HG02970 (cell line): ENCODE measurements around the gene SPRTN.
"Not testable (repeated sequence)": the region's sequence is repeated elsewhere in the genome, so short reads cannot be mapped to it uniquely, and the experiment has no call there.

Experiments used
- ATAC-seq: cut with Tn5 transposase; IDR thresholded peaks from one replicate; pipeline ENCODE4 v1.9.1; 2021; ENCODE audit warnings: mild to moderate bottlenecking, moderate library complexity, moderate number of reproducible peaks; ENCODE audit not compliant: unreplicated experiment, low FRiP score

SPRTN gene

GRCh38 chr1:231335663-231336602 lies 2.2 kb upstream of the SPRTN start:
- ATAC-seq, result no peak

DNA sequence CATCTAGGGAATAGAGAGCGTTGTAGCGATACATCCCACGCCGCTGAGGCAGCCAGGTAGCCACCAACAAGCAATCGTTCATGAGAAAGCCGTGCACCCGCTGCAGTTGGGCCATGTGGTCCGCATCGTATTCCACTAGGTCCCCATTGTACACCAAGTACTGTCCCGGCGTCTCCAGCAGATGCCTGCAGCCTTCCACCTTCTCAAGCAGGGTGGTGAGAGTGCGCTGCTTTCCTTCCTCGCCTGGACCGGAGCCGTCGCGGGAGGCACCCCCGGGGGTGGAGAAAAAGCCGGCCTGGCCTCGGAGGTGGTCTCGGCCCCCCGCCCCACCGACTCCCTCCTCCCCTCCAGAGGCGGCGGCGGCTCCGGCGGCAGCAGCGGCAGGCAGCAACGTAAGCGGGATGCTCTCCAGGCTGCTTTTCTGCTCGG lies 1.0 kb upstream of the SPRTN start:
- ATAC-seq, result no peak

DNA sequence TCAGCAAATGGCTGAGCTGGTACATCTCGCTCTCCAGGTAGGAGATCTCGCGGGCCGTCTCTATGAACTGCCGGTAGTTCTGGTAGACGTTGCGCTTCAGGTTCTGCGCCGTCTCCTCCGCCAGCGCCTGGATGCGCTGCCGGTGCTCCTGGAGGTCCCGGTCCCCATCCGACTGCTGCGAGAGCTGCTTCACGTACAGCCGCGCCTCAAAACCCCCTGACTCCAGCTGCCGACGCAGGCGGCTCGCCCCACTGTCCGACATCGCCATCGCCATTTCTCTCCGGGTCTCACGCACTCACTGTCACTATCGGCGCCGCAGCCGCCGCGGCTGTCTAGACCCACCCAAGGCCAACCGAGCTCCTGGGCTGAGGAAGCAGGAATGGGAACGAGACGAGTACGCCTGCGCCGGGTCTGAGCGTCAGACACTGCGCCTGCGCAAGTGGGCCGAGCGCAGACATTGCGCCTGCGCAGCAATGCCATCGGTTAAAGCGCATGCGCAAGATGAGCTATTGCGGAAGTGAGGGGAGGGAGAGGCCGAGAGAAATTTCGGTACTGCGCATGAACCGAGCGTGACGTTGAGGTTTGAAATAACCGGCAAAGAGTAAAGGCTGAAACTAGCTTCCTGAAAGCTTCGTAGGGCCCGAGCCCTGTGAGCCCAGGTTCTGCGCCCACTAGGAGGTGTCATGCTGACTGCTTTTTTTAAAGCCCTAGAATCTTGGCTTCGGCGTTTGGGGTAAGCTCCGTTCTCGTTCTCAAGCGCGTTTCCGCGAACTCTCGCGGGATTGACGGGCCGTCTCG lies 422 bp upstream of the SPRTN start, which contains the start of gene EXOC8:
EXOC8 (minus strand) TSS at position 381 of the 798 bp plus-strand sequence; CDS start at position 274, 107 bp downstream.
- ATAC-seq, result peak; percentile 85

- ATAC-seq, result no peak
Observed at GRCh38 chr1:231340328-231341013, 2.4 kb downstream of the SPRTN start.

DNA sequence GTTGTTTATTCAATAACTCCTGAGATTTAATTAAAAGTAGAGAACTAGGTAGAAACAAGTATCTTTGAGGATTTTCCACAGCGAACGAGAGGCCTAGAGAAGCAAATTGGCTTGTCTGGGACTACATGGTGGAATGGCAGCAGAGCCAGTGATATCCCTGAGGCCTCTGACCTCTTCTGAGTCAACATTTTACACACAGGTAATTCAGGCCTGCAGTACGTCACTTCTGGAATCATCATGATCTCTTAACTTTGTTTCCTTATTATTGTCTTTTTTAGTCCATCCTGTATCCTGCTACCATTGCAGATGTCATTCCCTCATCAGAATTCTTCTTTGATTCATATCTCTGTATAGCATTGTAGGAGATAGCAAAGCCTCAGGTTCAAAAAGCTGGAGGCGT lies 9.9 kb downstream of the SPRTN start:
- ATAC-seq, result no peak

- no peak for ATAC-seq
Observed at GRCh38 chr1:231348442-231348841, 10.3 kb downstream of the SPRTN start.

GRCh38 chr1:231348856-231349255 lies 10.8 kb downstream of the SPRTN start:
- ATAC-seq, result not testable (repeated sequence)

GRCh38 chr1:231351816-231352215 lies 13.7 kb downstream of the SPRTN start:
- no peak for ATAC-seq

GRCh38 chr1:231353086-231353485 lies 15.0 kb downstream of the SPRTN start:
- ATAC-seq, result no peak

GRCh38 chr1:231354330-231355020 lies 16.4 kb downstream of the SPRTN start:
- no peak for ATAC-seq

GRCh38 chr1:231355171-231355570 lies 17.1 kb downstream of the SPRTN start:
- ATAC-seq, result no peak

DNA sequence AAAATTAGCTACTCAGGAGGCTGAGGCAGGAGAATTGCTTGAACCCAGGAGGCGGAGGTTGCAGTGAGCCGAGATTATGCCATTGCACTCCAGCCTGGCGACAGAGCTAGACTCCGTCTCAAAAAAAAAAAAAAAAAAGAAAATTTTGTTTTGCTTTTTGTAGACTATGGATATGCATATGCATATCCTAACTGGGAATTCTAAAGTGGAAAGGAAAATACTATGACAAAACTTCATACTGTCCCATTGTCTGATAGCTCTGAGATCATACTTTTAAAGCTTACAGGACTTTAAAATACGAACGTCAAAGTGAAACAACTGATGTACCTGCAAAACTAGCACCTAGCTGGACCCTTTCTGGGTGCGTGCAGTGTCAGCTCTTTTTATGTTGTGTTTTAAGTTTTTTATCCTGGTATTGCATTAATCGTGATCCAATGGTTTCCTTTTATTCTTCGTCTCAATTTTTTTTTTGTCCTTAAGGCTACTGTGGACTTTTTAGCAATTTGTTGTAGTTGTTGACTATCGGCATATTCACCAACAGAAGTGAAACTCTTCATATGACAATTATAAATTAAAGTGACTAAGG lies 19.2 kb downstream of the SPRTN start:
- no peak for ATAC-seq

DNA sequence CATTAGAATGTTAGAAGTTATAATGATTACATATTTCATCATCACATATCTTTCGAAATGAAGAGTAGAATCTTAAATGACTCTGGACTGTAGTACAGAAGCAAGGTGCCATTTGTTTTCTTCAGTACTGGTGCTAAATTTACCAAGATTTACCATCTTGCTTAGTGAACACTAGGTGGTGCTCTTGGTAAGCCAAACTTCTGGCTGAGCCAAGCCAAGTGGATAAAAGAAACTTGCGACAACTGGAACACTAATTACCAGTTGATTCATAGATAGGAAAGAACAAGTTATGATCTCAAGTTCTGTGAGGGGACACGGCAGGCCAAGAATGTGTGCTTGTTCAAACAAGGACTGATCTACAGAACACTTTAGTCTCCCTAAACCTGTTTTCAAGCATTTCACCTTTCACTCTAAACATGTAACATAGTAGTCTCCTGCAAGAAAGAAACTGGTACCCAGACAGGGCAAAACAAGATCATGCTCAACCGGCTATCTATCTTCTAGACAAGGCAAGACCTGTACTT lies 19.8 kb downstream of the SPRTN start:
- ATAC-seq, result peak; percentile 66

DNA sequence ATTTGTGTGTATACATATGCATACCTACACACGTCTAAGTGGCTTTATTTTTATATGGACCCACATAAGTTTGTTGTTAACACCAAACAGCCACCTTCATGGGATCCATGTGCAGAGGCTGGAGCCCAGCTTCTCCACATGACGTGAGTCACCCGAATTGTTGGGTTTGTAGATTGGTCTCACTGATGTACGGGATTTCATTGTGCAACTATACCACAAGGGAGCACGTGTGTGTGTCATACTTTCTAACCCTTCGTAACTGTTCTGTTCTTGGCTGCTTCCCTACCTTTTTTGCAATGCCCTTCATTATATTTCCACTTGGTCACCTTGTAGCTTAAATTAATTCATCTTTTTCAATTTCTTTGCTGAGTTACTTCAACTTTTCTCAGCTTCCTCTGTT lies 21.0 kb downstream of the SPRTN start:
- no peak for ATAC-seq

DNA sequence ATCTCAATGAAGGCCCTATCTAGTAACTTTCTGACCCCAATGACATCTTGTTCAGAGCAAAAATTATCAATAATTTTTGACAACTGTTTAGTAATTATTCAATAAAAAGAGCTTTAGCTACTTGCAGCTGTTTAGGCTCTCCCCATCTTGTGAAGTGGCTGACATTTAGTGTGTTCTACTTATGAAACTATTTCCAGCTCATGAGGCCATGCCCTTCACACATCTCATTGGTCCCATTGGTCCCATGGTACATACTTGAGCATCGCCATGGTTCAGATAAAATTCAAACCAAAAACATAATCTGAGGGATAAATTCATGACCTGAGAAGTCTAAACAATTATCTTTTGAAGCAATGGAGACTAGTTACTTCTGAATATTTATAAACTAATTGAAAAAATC lies 24.2 kb downstream of the SPRTN start:
- ATAC-seq, result no peak

- no peak for ATAC-seq
Observed at GRCh38 chr1:231363624-231364023, 25.5 kb downstream of the SPRTN start.

DNA sequence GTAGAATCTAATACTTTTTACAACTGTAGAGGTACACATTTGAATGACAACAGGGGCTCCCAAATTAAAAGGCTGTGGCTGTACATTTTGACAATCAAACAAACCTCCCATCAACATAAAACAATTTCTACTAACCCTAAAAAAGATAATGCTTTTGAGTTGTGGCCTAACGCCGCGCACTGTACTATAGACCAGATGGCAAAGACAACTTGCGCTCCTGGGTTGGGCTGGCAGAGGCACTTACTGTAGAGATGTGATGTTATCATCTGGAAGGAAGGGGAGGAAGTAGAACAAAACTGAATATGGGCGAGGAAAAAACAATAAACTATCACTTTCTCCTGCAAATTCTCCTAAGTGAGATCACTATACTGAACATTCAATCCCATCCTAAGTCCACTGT lies 26.1 kb downstream of the SPRTN start:
- no peak for ATAC-seq

- ATAC-seq, result no peak
Observed at GRCh38 chr1:231369282-231369681, 31.2 kb downstream of the SPRTN start.

GRCh38 chr1:231372501-231372900 lies 34.4 kb downstream of the SPRTN start:
- ATAC-seq, result no peak

DNA sequence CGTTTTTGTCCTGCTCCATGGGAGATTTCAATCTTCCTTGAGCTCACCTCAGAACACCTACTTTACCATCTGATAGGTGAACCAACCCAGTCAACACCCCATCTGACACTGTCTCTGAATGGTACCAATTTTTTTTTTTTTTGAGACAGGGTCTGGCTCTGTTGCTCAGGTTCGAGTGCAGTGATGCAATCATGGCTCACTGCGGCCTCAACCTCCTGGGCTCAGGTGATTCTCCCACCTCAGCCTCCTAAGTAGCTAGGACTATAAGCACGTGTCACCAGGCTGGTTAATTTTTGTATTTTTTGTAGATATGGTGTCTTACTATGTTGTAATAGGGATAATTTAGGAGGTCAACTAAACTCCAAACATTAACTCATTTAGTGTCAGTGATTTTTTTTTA lies 36.3 kb downstream of the SPRTN start:
- no peak for ATAC-seq
